GM19455 (cell line): ENCODE data around the gene MDP1.
"Not testable (repeated sequence)": the region's sequence is repeated elsewhere in the genome, so short reads cannot be mapped to it uniquely, and the experiment has no call there.

Experiments used
- ATAC-seq: cut with Tn5 transposase; IDR thresholded peaks from one replicate; pipeline ENCODE4 v1.9.1; 2021; ENCODE audit not compliant: unreplicated experiment

The MDP1 gene

DNA sequence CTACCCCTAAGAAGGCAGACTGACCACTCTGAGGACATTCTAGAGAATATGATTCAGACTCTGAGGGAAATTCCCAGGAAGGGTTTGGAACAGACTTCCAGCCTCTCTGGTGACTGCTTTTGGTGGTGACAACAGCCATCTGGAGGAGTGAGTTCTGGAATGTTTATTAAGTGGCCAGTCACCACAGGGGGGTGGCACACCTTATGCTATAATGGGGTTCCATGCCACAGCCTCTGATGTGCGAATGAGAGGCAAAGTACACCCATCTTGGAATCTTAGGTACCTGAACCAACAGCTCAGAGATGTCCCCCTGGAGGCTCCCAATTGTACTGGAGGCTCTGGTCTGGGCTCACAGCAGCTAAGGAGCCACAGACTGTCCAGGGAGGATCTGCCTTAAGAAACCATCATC is 36.0 kb upstream of the MDP1 start:
- no peak for ATAC-seq

DNA sequence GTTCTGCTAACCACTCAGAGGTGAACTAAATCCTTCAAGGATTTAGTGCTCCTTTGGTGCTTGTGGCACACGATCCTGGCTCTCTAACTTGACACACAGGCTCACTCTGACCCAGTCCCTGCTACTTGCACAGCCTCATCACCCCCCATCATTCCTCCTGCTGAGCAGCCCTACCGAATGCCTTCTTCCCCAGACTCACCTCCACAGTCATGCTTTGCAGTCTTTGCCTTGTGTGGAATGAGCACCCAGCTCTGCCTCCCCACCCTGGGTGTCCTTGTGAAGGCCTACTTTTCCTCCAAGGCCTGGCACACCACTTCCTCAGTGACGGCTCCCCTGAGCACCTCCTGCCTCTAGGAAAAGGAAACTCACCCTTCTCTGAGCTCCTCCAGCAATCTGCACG is 34.5 kb upstream of the MDP1 start:
- no peak for ATAC-seq

DNA sequence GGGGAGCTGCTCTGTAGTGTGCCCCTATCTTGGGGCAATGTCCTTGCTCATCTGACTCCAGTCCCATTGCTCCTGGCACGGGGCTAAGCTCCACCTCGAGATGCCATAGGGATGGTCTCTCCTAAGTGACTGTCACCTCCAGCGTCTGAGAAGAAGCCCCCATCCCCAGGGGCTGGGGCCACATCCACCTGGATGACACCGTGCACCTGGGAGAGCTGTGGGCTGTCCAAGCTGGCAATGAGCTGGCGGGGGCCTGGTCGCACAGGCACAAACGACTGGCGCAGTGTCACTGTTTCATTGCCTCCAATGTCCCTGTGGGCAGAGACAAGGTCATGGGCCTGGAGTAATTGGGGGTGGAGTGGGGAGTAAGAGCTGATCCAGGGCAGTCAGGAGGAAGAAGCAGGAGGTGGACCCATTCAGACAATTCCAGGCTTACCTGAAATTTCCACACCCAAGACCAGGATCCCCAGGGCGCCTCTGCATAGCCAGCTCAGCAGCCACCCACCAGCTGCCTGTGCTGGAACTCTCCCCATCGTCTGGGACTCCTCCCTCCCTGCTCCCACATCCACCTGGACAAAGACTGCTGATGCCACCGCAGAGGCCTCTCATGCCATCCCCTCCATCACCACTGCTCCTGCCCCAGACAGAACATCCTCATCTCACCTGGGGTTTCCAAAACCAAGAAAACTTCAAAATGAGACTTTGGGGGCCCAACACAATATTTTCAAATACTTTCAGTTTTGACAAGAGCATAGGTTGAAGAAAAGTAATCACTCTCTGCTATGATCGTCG is 33.6 kb upstream of the MDP1 start:
- no peak for ATAC-seq

DNA sequence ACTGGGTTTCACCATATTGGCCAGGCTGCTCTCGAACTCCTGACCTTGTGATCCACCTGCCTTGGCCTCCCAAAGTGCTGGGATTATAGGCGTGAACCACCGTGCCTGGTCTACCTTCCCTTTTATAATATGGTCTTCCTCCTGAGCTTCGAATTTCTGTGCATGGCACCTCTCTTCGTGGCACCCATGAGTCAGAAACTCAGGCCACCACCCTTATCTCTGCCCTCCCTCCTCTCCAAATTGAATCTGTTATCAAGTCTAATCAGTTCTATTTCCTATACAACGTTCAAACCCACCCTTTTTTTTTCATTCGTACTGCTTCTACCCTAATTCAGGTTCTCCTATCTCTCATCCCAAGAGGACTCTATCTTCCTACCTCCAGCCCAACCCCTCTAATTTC is 31.6 kb upstream of the MDP1 start:
- ATAC-seq: no peak

DNA sequence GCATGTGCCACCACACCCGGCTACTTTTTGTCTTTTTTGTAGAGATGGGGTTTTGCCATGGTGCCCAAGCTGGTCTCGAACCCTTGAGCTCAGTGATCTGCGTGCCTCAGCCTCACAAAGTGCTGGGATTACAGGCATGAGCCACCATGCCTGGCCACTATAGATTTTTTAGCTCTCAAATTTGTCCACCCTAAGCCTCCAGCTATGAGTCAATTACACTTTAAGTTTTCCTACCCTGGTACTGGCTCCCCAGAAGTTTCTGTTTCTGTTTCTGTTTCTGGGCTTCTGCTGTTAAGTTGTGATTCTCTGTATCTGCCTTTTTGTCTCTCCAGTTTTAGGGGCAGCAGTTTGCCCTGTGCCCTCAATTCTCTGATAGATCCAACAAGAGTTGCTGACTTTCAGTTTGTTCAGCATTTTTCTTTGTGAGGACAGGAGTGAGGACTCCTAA is 30.9 kb upstream of the MDP1 start:
- ATAC-seq: no peak

DNA sequence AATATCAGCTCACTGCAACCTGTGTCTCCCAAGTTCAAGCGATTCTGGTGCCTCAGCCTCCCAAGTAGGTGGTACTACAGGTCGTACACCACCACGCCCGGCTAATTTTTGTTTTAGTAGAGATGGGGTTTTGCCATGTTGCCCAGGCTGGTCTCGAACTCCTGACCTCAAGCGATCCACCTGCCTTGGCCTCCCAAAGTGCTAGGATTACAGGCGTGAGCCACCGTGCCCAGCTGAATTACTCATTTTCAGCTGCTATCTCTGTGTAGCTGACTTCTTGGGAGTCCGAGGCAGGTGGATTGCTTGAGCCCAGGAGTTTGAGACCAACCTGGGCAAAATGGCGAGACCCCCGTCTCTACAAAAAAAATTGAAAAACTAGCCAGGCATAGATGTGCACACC is 29.5 kb upstream of the MDP1 start:
- not testable (repeated sequence) for ATAC-seq

DNA sequence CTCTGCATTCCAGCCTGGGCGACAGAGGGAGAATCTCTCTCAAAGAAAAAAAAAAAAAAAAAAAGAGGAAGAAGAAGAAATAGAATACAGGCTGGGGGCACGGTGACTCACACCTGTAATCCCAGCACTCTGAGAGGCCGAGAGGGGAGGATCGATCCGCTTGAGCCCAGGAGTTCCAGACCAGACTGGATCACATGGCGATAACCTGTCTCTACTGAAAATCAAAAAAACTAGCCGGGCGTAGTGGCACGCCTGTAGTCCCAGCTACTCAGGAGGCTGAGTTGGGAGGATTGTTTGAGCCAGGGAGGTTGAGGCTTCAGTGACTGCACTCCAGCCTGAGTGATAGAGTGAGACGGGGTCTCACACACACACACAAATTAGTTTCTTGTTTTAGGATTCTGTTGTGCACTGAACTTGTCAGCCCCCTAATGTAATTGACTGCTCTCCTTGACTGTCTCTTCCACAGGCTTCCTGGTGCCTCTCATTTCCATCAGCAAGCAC is 27.5 kb upstream of the MDP1 start:
- ATAC-seq: peak; percentile 1

DNA sequence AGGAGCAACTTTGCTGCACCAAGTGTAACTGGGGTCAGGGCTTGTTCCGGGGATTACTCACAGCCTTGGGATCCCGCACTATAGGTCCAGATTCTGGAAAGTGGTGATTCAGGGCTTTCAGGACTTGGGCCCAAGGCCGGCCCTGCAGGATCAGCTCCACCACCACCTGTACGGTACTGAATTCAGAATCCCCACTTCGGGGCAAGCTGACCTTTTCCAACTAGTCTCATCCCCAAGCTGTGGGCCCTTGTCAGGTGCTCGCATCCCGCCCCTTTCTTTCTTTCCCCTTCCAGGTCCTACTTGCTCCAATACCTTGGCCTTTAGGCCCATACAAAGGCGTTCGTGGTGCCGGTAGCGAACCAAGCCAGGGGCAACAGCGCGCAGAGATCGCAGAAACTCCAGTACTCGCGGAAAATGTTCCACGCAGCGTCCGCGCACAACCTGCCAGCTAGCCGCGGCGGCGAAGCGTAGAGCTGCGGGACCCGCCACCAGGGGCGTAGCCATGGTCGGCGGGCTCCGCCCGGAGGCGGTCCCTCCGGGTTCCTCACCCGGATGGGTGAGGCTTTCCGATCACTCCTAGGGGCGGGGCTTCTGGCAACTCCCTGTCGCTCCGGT is 26.1 kb upstream of the MDP1 start:
- peak; percentile 77 for ATAC-seq

DNA sequence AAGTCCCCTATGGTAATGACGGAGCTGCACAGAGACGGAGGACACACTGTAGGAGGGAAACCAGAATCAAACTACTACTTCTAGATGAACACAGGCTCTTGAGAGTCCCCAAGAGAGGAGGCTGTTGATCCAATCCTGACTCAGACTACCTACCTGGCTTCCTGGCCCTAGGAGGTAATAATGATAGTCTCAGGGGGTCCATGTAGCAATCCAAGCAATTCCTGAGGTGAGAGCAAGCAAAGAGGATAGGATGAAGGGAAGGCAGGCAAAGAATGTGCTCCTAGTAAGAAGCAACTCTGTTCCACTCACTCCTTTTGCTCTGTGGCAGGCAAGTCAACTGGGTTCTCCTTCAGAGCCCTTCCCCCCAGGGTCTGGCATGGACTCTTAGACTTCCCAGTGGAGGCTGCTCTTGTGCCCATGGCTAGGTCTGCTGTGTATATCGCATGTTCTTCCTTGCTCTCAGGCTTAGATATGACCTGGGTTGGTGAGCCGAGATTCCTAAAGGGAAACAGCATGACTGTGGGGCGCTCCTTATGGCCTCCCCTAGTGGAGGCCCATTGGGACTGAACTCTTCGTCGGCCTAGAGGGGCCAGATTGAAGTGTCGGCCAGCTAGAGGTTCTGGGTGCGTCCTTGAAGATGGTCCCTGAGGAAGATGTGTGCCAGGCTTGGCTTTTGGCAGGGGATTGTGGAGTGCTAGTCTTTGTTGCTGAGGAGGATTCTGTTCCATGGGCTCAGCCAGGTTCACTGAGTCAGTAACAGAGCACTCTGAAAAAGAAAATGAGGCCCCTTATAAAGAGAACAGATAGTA is 24.4 kb upstream of the MDP1 start:
- no peak for ATAC-seq

DNA sequence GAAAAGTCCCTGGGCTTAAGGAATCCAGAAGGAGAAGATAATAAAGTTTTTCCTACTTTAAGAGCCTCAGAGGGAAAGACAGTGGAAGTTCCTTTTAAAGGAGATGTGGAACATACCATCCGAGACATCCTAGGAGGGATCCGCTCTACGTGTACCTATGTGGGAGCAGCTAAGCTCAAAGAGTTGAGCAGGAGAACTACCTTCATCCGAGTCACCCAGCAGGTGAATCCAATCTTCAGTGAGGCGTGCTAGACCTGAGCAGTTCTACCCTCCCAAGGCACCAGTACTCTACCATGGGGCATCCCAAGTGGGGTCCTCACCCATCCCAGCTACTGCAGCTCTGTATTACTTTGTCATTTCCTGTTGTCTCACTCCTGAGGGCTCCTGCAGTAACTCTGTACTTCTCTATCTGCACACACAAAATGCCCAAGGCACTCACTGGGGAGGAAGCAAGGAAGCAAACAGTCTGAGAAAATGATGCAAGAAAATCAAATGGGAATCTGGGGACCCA is 22.7 kb upstream of the MDP1 start:
- ATAC-seq: no peak

DNA sequence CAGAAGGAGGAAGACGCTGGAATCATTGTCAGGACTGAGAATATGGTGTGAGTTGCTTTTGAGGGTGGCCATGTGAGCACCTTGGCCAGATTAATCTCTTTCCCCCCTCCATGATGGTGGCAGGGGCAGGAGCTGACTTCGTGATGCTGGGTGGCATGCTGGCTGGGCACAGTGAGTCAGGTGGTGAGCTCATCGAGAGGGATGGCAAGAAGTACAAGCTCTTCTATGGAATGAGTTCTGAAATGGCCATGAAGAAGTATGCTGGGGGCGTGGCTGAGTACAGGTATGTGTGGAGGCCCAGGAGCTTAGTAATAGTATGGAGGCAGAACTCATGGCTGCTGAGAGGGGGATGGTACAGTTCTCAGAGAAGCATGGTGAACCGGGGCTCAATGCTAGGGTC is 22.3 kb upstream of the MDP1 start:
- no peak for ATAC-seq

DNA sequence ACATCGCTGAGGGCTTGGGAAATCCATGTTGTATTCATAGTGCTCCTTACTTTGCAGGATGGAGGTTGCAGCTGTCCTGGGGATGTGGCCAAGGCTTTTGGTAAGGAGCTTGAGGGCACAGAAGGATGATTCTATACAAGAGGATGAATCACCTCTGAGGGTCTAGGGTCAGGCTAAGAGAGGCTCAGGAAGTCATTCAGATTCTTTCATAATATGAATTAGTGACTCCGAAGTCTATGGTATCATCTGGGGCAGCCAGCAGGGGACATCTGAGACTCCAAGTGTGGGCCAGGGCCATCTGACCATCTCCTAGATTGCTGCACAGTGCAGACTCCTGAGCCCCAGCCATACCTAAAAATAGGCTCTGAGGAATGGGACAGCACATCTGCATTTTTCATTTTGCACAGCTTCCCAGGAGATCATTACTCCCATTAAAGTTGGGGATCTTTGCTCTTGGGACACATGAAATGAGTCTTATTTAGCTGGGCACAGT is 21.6 kb upstream of the MDP1 start:
- no peak for ATAC-seq

DNA sequence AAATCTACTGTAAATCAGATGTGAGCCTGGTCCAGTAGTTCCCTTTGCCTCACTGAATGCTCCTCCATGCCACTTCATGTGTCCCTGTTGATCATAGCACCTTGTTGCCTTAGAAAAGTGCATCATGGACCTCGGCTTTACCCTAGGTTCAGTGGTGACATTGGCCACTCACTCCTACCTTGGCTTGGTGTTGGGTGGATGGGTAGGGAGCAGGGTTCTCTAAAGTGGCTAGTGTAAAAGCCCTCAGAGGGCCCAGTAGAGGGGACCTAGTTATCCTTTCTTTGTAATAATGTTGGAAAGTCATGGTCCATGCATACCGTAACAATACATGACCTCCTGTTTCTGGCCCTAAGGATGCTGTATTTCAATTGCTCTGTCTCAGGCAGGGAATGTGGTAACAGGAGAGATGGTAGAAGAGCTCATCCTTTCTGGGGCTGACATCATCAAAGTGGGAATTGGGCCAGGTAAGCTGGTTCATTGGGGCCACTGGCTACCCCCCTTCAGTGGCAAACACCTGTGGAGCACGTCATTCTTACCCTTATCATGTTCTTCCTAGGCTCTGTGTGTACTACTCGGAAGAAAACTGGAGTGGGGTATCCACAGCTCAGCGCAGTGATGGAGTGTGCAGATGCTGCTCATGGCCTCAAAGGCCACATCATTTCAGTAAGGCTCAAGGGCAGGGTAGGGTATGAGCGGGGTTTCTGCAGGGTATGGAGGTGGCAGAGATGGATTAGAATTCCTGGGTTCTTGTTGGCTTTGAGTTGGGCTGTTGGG is 21.0 kb upstream of the MDP1 start:
- ATAC-seq: no peak

DNA sequence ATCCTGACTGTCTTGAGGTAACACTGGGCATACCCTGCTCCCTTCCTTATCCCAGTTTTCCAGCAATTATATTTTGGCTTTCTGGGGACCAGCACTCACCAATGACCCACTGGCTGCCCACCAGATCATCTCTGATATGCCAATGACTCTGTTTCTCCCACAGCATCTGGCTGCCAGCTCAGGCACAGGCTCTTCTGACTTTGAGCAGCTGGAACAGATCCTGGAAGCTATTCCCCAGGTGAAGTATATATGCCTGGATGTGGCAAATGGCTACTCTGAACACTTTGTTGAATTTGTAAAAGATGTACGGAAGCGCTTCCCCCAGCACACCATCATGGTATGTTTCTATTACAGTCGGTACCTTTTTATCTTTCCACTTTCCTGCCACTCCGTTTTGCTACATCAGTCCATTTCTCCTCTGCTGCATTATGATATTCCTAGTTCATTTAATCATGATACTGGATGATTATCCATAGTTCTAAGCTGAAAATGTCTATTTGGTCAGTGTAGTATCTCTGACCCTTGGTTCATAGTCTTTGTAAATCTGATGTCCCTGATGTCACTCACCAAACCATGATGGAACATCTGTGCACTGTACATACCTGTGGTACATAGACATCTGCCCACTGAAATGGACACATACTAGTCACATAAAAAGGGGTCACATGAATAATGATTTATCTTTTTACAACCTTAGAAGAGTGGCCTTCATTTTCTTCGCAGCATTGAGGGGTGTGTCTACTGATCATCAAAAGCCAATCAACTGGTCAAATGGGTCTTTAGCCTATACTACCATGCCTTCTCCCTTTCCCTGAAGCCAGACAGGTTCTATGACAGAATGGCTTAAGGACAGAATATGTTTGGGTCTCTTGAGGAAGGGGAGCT is 20.2 kb upstream of the MDP1 start:
- no peak for ATAC-seq

DNA sequence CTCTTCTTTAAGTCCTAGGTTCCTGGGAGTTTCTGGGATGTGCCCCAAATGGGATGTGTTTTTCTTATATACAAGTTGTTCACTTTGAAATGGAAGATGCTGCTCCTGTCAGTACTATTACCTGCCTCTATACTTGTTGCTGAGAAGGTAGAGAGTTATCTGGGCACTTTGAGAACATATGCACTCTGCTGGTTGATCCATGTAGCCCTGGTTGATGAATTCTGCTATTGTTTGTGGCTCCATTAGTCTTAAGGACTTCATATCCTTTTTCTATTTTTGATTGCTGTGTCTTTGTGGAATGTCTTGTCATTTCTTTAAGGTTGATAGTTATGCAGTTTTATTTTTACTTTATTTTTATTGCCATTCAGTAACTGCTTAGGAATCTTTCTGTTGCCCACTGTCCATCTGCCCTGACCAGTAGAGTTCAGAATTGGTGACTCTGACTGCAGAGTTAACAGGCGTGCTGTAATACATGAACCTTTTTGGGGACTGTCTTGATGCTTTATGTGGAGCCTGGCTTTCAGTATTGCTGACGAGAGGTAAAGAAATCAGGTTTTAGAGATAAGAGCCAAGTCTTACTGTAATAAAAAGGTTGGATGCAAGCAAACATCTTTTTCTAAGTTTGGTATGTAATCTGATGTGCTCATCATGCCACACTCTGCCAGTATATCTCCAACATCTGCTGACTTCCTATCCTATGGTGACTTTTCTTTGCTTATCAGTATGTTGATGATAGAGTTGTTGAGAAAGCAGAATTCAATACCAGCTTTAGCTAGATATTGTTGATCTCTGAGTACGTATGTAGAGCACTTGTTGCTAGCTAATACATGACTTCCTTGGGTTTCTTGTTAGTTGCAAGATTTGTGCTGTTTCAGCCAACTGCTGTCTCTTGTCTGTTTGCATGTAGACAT is 18.5 kb upstream of the MDP1 start:
- ATAC-seq: no peak

DNA sequence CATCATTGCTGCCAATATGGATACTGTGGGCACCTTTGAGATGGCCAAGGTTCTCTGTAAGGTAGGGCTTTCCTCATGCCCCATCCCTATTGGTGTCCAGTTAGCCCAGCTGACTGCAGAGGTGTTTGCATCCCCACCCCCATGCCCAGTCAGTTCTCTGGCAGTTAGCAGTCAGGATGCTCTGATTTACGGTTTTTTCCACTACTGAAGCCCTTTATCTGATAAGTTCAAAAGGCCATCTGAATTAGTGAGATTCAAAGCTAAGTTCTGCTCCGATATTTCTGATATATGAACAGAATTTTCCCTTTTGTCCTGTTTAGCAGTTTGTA is 17.6 kb upstream of the MDP1 start:
- ATAC-seq: no peak

DNA sequence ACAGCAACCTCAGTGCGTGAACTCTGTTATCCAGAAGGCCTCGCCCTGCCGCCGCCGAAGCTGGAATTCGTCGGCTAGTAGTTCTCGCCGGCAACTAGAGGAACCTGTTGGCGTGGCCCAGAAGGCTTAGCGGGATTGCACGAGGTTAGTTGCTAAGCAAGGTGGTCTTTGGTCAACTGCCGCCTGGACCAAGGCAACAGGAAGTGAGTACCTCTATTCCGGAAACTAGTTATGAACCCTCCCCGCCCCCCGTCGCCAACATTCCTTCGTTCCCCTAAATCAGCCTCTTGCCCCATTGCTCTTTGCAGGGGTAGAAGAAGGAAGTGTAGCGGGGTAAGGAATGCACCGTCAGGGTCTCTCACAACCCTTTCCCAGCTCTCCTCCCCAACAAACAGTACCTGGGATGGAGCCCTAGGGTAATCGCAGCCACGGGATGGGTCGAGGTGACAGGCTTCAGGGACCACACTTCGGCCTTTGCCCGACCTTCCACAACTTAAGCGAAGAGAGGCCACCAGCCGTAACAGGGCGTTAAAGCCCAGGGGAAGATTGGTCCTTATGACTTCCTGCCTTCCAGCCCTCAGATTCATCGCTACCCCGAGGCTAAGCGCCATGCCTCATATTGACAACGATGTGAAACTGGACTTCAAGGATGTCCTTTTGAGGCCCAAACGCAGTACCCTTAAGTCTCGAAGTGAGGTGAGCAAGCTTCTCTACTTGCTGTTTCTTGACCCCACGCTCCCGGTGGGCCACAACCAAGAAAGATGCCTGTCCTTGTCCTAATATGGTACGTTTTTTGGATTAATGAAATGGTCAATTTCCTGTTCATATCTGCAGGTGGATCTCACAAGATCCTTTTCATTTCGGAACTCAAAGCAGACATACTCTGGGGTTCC is 17.0 kb upstream of the MDP1 start, which contains the start of gene GMPR2:
Gene GMPR2 (plus strand): TSS at position 285 of the 893 bp plus-strand sequence. CDS start 325 bp downstream, at position 610.
- ATAC-seq: peak; percentile 57
